GM19463 (cell line): ENCODE measurements around the gene SH3GL3.

Experiments used
- ATAC-seq: cut with Tn5 transposase; IDR thresholded peaks from one replicate; pipeline ENCODE4 v1.9.1; 2021; ENCODE audit warnings: mild to moderate bottlenecking, moderate library complexity; ENCODE audit not compliant: unreplicated experiment

SH3GL3 gene

GRCh38 chr15:83561661-83562060, 114.5 kb downstream of the SH3GL3 start:
- no peak for ATAC-seq

GRCh38 chr15:83565138-83565537, 118.0 kb downstream of the SH3GL3 start:
- ATAC-seq: no peak

- no peak for ATAC-seq
Measured at GRCh38 chr15:83565553-83566159, 118.5 kb downstream of the SH3GL3 start.

- ATAC-seq: no peak
Measured at GRCh38 chr15:83567318-83567717, 120.2 kb downstream of the SH3GL3 start.

GRCh38 chr15:83569341-83569740, 122.2 kb downstream of the SH3GL3 start:
- ATAC-seq: no peak

- no peak for ATAC-seq
Measured at GRCh38 chr15:83570756-83571155, 123.6 kb downstream of the SH3GL3 start.

- no peak for ATAC-seq
Measured at GRCh38 chr15:83571820-83572707, 124.9 kb downstream of the SH3GL3 start.

GRCh38 chr15:83574345-83574744, 127.2 kb downstream of the SH3GL3 start:
- no peak for ATAC-seq

GRCh38 chr15:83578691-83579090, 131.6 kb downstream of the SH3GL3 start:
- ATAC-seq: no peak

- no peak for ATAC-seq
Measured at GRCh38 chr15:83581381-83581780, 134.2 kb downstream of the SH3GL3 start.

GRCh38 chr15:83582381-83582780, 135.2 kb downstream of the SH3GL3 start:
- no peak for ATAC-seq

- ATAC-seq: no peak
Measured at GRCh38 chr15:83585601-83586335, 138.6 kb downstream of the SH3GL3 start.

GRCh38 chr15:83587091-83587490, 139.9 kb downstream of the SH3GL3 start:
- ATAC-seq: no peak

GRCh38 chr15:83588441-83588840, 141.3 kb downstream of the SH3GL3 start:
- no peak for ATAC-seq

- no peak for ATAC-seq
Measured at GRCh38 chr15:83592370-83593040, 145.4 kb downstream of the SH3GL3 start.

- ATAC-seq: no peak
Measured at GRCh38 chr15:83595191-83595590, 148.1 kb downstream of the SH3GL3 start.

GRCh38 chr15:83598031-83598430, 150.9 kb downstream of the SH3GL3 start:
- no peak for ATAC-seq

GRCh38 chr15:83602021-83602420, 154.9 kb downstream of the SH3GL3 start:
- no peak for ATAC-seq

GRCh38 chr15:83604549-83604948, 157.4 kb downstream of the SH3GL3 start:
- no peak for ATAC-seq

GRCh38 chr15:83605111-83605945, 158.2 kb downstream of the SH3GL3 start:
- ATAC-seq: no peak
